A673 (cell line): ENCODE results near the gene ZFYVE28. TPM values are rescaled to one million over a fixed set of nuclear protein-coding genes. Genes with fewer than 3 reads are reported as not detected.

Source experiments
- BruUV-seq: library from RNA; stranded (reverse); fragments of 400-500 nt; replicated peaks from 2 replicates; lab custom pipeline; 2021; lab: Mats Ljungman, UMichigan
- CTCF ChIA-PET: fragments of 300-600 bp; sonication (Branson Sonifier 250); formaldehyde crosslinking; loops from one replicate; lab custom pipeline; 2022; ENCODE audit warnings: antibody characterized with exemption; lab: Charles Lee
- POLR2A ChIA-PET: fragments of 300-600 bp; sonication (Branson Sonifier 250); formaldehyde crosslinking; loops from one replicate; lab custom pipeline; 2022; ENCODE audit warnings: antibody characterized with exemption; ENCODE audit not compliant: low non-redundant PET; lab: Charles Lee
- DNase-seq: peaks from one replicate; pipeline ENCODE4 v3.0.0-alpha.2; 2015; ENCODE audit warnings: low spot score
- H3K27ac ChIP-seq: fragments of 200-600 bp; sonication (generic); 2 replicates; pipeline ENCODE4 v1.5.1; 2016; ENCODE audit warnings: mixed run types, low read depth, mild to moderate bottlenecking, mixed read lengths, antibody characterized with exemption, low read length; ENCODE audit not compliant: poor library complexity, severe bottlenecking
- H3K27me3 ChIP-seq: fragments of 200-600 bp; sonication (generic); replicated peaks from 2 replicates; pipeline ENCODE4 v1.6.1; 2017; ENCODE audit warnings: mixed run types, low read depth, mild to moderate bottlenecking, mixed read lengths, antibody characterized with exemption, low read length; ENCODE audit not compliant: insufficient read depth, poor library complexity
- H3K36me3 ChIP-seq: fragments of 200-600 bp; sonication (generic); 2 replicates; pipeline ENCODE4 v1.6.1; 2016; ENCODE audit warnings: mixed run types, mild to moderate bottlenecking, mixed read lengths, antibody characterized with exemption, low read length; ENCODE audit not compliant: insufficient read depth, poor library complexity, severe bottlenecking
- H3K4me1 ChIP-seq: fragments of 200-600 bp; sonication (generic); 2 replicates; pipeline ENCODE4 v1.6.1; 2017; ENCODE audit warnings: mixed run types, mild to moderate bottlenecking, mixed read lengths, antibody characterized with exemption, low read length; ENCODE audit not compliant: insufficient read depth, poor library complexity, severe bottlenecking
- H3K4me3 ChIP-seq: fragments of 200-600 bp; sonication (generic); 2 replicates; pipeline ENCODE4 v1.5.1; 2016; ENCODE audit warnings: low read depth, mixed run types, mild to moderate bottlenecking, mixed read lengths, low read length; ENCODE audit not compliant: poor library complexity, severe bottlenecking
- H3K9me3 ChIP-seq: fragments of 200-600 bp; sonication (generic); 2 replicates; pipeline ENCODE4 v1.6.1; 2016; ENCODE audit warnings: mixed run types, low read depth, mild to moderate bottlenecking, mixed read lengths, antibody characterized with exemption, low read length; ENCODE audit not compliant: poor library complexity, severe bottlenecking
- EZH2 ChIP-seq: fragments of 200-600 bp; sonication (generic); IDR thresholded peaks from 2 replicates; pipeline ENCODE4 v1.6.1; 2017; ENCODE audit warnings: borderline replicate concordance, low read depth, mild to moderate bottlenecking, mixed read lengths, antibody characterized with exemption, low read length; ENCODE audit not compliant: poor library complexity, severe bottlenecking
- intact Hi-C: fragments of 100-400 bp; cut with micrococcal nuclease; formaldehyde crosslinking; loops from one replicate; pipeline ENCODE4 v1.10.0; 2022; ENCODE audit not compliant: unreplicated experiment
- total RNA-seq: library from RNA; stranded (reverse); gene quantifications from 2 replicates; pipeline ENCODE4 v1.2.3, GENCODE V29; 2021
- TF ChIP-seq, protein P1 (sequence below): fragments of 300-800, 200-600 bp; sonication (generic); conservative IDR thresholded peaks from 2 replicates; pipeline ENCODE4 v1.5.1; 2017; ENCODE audit warnings: low read depth, mild to moderate bottlenecking, antibody characterized with exemption, low read length, moderate library complexity, mixed read lengths

ZFYVE28 gene
- total RNA-seq, 1 experiment from 2014 or later: 8.6 TPM

DNA sequence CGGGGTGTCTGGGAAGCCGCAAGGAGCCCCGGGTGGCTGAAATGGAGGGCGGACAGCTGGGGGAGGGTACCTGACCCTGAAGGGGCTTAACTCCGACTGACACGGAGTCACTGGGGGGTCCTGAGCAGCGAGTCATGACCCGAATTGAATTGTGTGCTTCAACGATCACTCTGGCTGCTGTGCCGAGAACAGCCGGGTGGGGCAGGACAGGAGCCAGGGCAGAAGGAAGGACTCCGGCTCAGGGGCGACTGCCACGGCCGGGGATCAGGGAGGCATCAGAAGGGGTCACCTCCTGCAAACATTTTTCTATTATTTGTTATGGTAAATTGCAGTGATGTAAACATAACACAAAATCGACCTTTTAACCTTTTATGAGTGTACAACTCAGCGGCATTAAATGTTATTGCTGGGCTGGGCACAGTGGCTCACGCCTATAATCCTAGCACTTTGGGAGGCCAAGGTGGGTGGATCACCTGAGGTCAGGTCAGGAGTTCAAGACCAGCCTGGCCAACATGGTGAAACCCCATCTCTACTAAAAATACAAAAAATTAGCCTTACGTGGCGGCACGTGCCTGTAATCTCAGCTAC lies 21.6 kb downstream of the ZFYVE28 start:
- H3K27ac ChIP-seq: no peak overlapping the region
- H3K4me1 ChIP-seq: peaks cover 17% of the 10 kb centered on the region
- DNase-seq: no peak
- ChIA-PET POLR2A (no interaction called here), CTCF (no interaction called here)
- intact Hi-C loops: no loop called here
- H3K9me3 ChIP-seq: no peaks in the 10 kb centered on the region
- no peaks in the 10 kb centered on the region for H3K27me3 ChIP-seq
- TF ChIP-seq, protein P1, sequence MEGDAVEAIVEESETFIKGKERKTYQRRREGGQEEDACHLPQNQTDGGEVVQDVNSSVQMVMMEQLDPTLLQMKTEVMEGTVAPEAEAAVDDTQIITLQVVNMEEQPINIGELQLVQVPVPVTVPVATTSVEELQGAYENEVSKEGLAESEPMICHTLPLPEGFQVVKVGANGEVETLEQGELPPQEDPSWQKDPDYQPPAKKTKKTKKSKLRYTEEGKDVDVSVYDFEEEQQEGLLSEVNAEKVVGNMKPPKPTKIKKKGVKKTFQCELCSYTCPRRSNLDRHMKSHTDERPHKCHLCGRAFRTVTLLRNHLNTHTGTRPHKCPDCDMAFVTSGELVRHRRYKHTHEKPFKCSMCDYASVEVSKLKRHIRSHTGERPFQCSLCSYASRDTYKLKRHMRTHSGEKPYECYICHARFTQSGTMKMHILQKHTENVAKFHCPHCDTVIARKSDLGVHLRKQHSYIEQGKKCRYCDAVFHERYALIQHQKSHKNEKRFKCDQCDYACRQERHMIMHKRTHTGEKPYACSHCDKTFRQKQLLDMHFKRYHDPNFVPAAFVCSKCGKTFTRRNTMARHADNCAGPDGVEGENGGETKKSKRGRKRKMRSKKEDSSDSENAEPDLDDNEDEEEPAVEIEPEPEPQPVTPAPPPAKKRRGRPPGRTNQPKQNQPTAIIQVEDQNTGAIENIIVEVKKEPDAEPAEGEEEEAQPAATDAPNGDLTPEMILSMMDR: no peak
- no peak for TF ChIP-seq EZH2
- BruUV-seq: no TSS peak
- H3K36me3 ChIP-seq: no peaks in the 10 kb centered on the region
- no peak overlapping the region for H3K4me3 ChIP-seq

DNA sequence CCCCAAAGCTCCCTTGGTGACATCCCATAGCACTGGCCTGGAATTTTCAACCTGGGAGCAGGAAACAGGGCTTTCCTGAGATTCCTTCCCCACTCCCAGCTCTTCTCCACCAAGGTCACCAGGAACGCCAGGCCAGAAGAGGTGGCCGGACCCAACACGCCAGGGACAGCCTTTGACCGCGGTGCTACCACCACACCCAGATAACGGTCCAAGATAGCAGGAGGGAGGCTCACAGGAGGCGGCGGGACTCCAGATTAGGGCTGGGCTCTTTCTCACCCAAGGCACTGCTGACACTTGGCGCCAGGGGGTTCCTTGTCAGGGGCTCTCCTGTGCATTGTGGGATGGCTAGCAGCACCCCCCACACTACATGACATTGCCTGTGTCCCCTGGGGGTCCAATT lies 22.9 kb downstream of the ZFYVE28 start:
- intact Hi-C loops: no loop called here
- Histone ChIP-seq H3K27ac (no peak overlapping the region), H3K9me3 (no peaks in the 10 kb centered on the region), H3K27me3 (no peaks in the 10 kb centered on the region), H3K4me1 (peaks cover 13% of the 10 kb centered on the region), H3K36me3 (no peaks in the 10 kb centered on the region), H3K4me3 (no peak overlapping the region)
- ChIA-PET CTCF (no interaction called here), POLR2A (no interaction called here)
- DNase-seq: no peak
- no peak for TF ChIP-seq EZH2
- TF ChIP-seq, protein P1: no peak
- no TSS peak for BruUV-seq

DNA sequence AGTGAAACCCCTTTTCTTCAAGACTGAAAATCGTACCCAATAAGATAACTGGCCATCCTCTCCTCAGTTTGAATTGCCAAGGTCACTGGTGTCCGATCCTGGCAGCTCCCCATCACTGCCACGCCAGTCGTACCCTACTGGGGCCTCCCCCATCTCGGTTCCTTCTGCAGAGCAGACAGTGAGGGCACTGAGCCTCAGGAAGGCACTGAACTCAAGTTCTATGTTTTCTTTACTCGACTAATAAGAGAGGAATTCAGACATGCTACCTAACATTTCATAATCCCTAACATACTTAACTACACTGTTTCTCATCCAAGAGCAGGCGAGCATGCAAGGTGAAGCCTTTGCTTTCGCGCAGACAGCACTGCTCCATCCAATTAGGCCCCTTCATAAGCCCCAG lies 23.4 kb downstream of the ZFYVE28 start:
- DNase-seq: no peak
- H3K9me3 ChIP-seq: no peaks in the 10 kb centered on the region
- no TSS peak for BruUV-seq

More for the DNA sequence above, 23.4 kb downstream of the ZFYVE28 start:
- CTCF ChIA-PET: no interaction called here
- H3K27ac ChIP-seq: no peak overlapping the region
- H3K36me3 ChIP-seq: no peaks in the 10 kb centered on the region
- H3K4me1 ChIP-seq: peaks cover 16% of the 10 kb centered on the region
- POLR2A ChIA-PET: no interaction called here
- intact Hi-C loops: no loop called here
- H3K27me3 ChIP-seq: no peaks in the 10 kb centered on the region
- TF ChIP-seq, protein P1: no peak
- TF ChIP-seq EZH2: no peak
- H3K4me3 ChIP-seq: no peak overlapping the region
